HepG2 (cell line): ENCODE data around the gene GCLC. TPM values are rescaled to one million over a fixed set of nuclear protein-coding genes. Genes with fewer than 3 reads are reported as not detected.
A peak's percentile ranks its signal among the peaks of the same experiment; 100 is the strongest.

ENCODE experiments used
- HDAC6 ChIP-seq: fragments of 200-600 bp; sonication (generic); IDR thresholded peaks from 2 replicates; pipeline ENCODE4 v1.7.0; 2017; ENCODE audit warnings: mild to moderate bottlenecking, antibody characterized with exemption, low read length, low read depth
- MIER3 ChIP-seq: IDR thresholded peaks from 2 replicates; pipeline ENCODE4 v1.6.1; 2016; ENCODE audit warnings: missing compliant biosample characterization, borderline replicate concordance
- NFYC ChIP-seq: IDR thresholded peaks from 2 replicates; pipeline ENCODE4 v1.6.1; 2016; ENCODE audit warnings: missing genetic modification reagents, missing compliant biosample characterization
- NR2F6 ChIP-seq, 2 experiments: IDR thresholded peaks; 2 replicates each; pipeline ENCODE4 v1.6.1; 2016; ENCODE audit warnings: antibody characterized with exemption in 1 of 2, mild to moderate bottlenecking in 1 of 2
- RBM39 ChIP-seq: fragments of 200-400 bp; formaldehyde crosslinking; IDR thresholded peaks from one replicate; pipeline ENCODE4 v1.6.1; 2018; ENCODE audit warnings: antibody characterized with exemption, mild to moderate bottlenecking, low read depth, low read length; ENCODE audit not compliant: poor library complexity, severe bottlenecking
- SMAD1 ChIP-seq: sonication (generic); formaldehyde crosslinking; IDR thresholded peaks from 2 replicates; pipeline ENCODE4 v1.4.0; 2020; ENCODE audit warnings: missing genetic modification reagents, low read depth, mild to moderate bottlenecking, borderline replicate concordance
- ZNF10 ChIP-seq: sonication (generic); formaldehyde crosslinking; IDR thresholded peaks from 2 replicates; pipeline ENCODE4 v1.4.0; 2020; ENCODE audit warnings: mild to moderate bottlenecking, low read depth, missing genetic modification reagents, borderline replicate concordance
- ZNF292 ChIP-seq: sonication (generic); formaldehyde crosslinking; IDR thresholded peaks from 2 replicates; pipeline ENCODE4 v1.8.1; 2022; ENCODE audit warnings: mild to moderate bottlenecking, low read depth, missing genetic modification reagents, borderline replicate concordance
- ZNF367 ChIP-seq: sonication (generic); formaldehyde crosslinking; IDR thresholded peaks from 2 replicates; pipeline ENCODE4 v1.4.0; 2020; ENCODE audit warnings: missing genetic modification reagents, borderline replicate concordance
- ZNF501 ChIP-seq: sonication (generic); formaldehyde crosslinking; IDR thresholded peaks from 2 replicates; pipeline ENCODE4 v1.5.1; 2020; ENCODE audit warnings: mild to moderate bottlenecking, moderate library complexity, missing genetic modification reagents
- ZNF564 ChIP-seq: sonication (generic); formaldehyde crosslinking; IDR thresholded peaks from 2 replicates; pipeline ENCODE4 v1.8.1; 2023; ENCODE audit warnings: mild to moderate bottlenecking, missing genetic modification reagents
- ZNF788 ChIP-seq: sonication (generic); formaldehyde crosslinking; IDR thresholded peaks from 2 replicates; pipeline ENCODE4 v1.5.0; 2020; ENCODE audit warnings: mild to moderate bottlenecking, missing genetic modification reagents, borderline replicate concordance
- ZNF879 ChIP-seq: sonication (generic); formaldehyde crosslinking; IDR thresholded peaks from 2 replicates; pipeline ENCODE4 v1.8.1; 2023; ENCODE audit warnings: missing genetic modification reagents
- ZSCAN21 ChIP-seq: sonication (generic); formaldehyde crosslinking; IDR thresholded peaks from 2 replicates; pipeline ENCODE4 v1.8.0; 2022; ENCODE audit warnings: mild to moderate bottlenecking, missing genetic modification reagents, moderate library complexity, borderline replicate concordance
- polyA plus RNA-seq, 8 experiments: library from polyadenylated mRNA; depleted of rRNA in 3 of 8; stranded (reverse) in 7 of 8; unstranded in 1 of 8; fragments of >200 nt; fragmentation: Illumina TruSeq in 4 of 8; extraction: Trizol in 4 of 8; gene quantifications; 2 replicates each; pipeline versions ENCODE4 v1.2.1 to v1.2.3, GENCODE V29; 2011 to 2016; ENCODE audit warnings: low read depth in 4 of 8, missing spikeins in 1 of 8, mixed read lengths in 1 of 8; ENCODE audit not compliant: insufficient read depth in 1 of 8
- total RNA-seq, 5 experiments: library from RNA; depleted of rRNA; stranded (reverse); fragments of >200 nt; fragmentation: Illumina TruSeq; extraction: Trizol; gene quantifications; 2 replicates each; pipeline ENCODE4 v1.2.3, GENCODE V29; 2016; ENCODE audit warnings: low read depth in 1 of 5
- TF ChIP-seq, protein P1 (sequence below): sonication (generic); formaldehyde crosslinking; conservative IDR thresholded peaks from 2 replicates; pipeline ENCODE4 v1.4.0; 2020; ENCODE audit warnings: mild to moderate bottlenecking, missing genetic modification reagents, moderate library complexity
- TF ChIP-seq, protein P2 (sequence below): sonication (generic); formaldehyde crosslinking; IDR thresholded peaks from 2 replicates; pipeline ENCODE4 v1.5.0; 2020; ENCODE audit warnings: missing genetic modification reagents
- TF ChIP-seq, protein P3 (sequence below): sonication (generic); formaldehyde crosslinking; IDR thresholded peaks from 2 replicates; pipeline ENCODE4 v1.4.0; 2020; ENCODE audit warnings: mild to moderate bottlenecking, missing genetic modification reagents, borderline replicate concordance

Gene GCLC
- total and polyA plus RNA-seq, 2 of the 13 experiments (the other 11 are each of a cell fraction or from before 2014, with no cell fraction given): 35.3 to 84.6 TPM

DNA sequence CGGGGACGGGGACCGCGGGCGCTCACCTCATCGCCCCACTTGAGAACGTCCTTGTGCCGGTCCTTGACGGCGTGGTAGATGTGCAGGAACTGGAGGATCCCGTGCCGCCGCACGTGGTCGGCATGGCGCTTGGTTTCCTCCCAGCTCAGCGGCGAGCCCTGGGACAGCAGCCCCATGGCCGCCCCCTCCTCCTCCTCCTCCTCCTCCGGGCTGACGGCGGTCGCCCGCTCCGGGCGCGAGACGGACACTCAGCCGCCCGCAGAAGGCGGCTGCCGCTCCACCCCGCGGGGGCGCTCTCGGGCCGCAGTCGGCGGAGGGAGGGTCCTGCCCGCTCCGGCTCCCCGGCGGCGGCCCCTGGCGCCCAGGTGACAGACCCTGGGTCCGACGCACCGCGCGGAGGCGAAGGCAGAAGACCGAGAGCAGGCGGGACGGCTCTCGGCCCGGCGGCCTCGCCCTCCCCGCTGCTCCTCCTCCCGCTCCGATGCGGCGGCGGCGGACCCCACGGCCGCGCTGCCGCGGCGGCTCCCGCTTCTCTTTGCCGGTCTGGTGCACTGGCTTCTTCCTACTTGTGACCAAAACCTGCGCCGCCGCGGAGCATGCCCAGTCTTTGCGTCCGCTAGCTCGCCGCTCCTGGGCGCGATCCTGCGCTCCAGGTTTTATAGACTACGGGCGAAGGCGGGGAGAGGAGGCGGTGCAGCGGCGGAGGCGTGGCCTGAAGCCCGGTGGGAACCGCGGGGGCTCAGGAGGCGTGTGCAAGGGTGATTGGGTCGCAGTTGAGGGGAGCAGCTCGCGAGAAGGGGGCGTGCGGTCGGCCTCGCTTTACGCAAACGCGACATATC, at the start of gene GCLC (continued):
- TF ChIP-seq MIER3 (CRISPR knock-in tag) (peak; percentile 80; the same call in 1 of the 2 replicates), ZNF501 (CRISPR knock-in tag) (peak; percentile 85), ZNF10 (CRISPR knock-in tag) (no peak), ZNF879 (CRISPR knock-in tag) (no peak; the same call in 1 of the 2 replicates), ZNF292 (peak; percentile 89), RBM39 (peak; percentile 88), ZNF564 (CRISPR knock-in tag) (peak; percentile 57), ZSCAN21 (CRISPR knock-in tag) (peak; percentile 87), SMAD1 (CRISPR knock-in tag) (peak; percentile 39; the same call in 1 of the 2 replicates), NR2F6 (IDR thresholded peaks at IDR 0.05) (0 out of 2 replicates have a peak, but pooled peaks have one; percentile 29), NR2F6 (CRISPR knock-in tag; IDR thresholded peaks at IDR 0.05) (peak; percentile 74), HDAC6 (no peak), NFYC (CRISPR knock-in tag) (peak; percentile 65), ZNF367 (CRISPR knock-in tag) (no peak; the same call in 1 of the 2 replicates), ZNF788 (peak; percentile 80; the same call in 1 of the 2 replicates)
- TF ChIP-seq, protein P1, sequence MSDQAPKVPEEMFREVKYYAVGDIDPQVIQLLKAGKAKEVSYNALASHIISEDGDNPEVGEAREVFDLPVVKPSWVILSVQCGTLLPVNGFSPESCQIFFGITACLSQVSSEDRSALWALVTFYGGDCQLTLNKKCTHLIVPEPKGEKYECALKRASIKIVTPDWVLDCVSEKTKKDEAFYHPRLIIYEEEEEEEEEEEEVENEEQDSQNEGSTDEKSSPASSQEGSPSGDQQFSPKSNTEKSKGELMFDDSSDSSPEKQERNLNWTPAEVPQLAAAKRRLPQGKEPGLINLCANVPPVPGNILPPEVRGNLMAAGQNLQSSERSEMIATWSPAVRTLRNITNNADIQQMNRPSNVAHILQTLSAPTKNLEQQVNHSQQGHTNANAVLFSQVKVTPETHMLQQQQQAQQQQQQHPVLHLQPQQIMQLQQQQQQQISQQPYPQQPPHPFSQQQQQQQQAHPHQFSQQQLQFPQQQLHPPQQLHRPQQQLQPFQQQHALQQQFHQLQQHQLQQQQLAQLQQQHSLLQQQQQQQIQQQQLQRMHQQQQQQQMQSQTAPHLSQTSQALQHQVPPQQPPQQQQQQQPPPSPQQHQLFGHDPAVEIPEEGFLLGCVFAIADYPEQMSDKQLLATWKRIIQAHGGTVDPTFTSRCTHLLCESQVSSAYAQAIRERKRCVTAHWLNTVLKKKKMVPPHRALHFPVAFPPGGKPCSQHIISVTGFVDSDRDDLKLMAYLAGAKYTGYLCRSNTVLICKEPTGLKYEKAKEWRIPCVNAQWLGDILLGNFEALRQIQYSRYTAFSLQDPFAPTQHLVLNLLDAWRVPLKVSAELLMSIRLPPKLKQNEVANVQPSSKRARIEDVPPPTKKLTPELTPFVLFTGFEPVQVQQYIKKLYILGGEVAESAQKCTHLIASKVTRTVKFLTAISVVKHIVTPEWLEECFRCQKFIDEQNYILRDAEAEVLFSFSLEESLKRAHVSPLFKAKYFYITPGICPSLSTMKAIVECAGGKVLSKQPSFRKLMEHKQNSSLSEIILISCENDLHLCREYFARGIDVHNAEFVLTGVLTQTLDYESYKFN (CRISPR knock-in tag): peak; percentile 63; the same call in 1 of the 2 replicates
- TF ChIP-seq, protein P2, sequence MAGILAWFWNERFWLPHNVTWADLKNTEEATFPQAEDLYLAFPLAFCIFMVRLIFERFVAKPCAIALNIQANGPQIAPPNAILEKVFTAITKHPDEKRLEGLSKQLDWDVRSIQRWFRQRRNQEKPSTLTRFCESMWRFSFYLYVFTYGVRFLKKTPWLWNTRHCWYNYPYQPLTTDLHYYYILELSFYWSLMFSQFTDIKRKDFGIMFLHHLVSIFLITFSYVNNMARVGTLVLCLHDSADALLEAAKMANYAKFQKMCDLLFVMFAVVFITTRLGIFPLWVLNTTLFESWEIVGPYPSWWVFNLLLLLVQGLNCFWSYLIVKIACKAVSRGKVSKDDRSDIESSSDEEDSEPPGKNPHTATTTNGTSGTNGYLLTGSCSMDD: no peak
- TF ChIP-seq, protein P3, sequence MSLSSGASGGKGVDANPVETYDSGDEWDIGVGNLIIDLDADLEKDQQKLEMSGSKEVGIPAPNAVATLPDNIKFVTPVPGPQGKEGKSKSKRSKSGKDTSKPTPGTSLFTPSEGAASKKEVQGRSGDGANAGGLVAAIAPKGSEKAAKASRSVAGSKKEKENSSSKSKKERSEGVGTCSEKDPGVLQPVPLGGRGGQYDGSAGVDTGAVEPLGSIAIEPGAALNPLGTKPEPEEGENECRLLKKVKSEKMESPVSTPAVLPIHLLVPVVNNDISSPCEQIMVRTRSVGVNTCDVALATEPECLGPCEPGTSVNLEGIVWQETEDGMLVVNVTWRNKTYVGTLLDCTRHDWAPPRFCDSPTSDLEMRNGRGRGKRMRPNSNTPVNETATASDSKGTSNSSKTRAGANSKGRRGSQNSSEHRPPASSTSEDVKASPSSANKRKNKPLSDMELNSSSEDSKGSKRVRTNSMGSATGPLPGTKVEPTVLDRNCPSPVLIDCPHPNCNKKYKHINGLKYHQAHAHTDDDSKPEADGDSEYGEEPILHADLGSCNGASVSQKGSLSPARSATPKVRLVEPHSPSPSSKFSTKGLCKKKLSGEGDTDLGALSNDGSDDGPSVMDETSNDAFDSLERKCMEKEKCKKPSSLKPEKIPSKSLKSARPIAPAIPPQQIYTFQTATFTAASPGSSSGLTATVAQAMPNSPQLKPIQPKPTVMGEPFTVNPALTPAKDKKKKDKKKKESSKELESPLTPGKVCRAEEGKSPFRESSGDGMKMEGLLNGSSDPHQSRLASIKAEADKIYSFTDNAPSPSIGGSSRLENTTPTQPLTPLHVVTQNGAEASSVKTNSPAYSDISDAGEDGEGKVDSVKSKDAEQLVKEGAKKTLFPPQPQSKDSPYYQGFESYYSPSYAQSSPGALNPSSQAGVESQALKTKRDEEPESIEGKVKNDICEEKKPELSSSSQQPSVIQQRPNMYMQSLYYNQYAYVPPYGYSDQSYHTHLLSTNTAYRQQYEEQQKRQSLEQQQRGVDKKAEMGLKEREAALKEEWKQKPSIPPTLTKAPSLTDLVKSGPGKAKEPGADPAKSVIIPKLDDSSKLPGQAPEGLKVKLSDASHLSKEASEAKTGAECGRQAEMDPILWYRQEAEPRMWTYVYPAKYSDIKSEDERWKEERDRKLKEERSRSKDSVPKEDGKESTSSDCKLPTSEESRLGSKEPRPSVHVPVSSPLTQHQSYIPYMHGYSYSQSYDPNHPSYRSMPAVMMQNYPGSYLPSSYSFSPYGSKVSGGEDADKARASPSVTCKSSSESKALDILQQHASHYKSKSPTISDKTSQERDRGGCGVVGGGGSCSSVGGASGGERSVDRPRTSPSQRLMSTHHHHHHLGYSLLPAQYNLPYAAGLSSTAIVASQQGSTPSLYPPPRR: peak; percentile 42
